ENCODE data around the gene NECAB3.

GRCh38 chr20:33653900-33654596 lies 20.2 kb downstream of the NECAB3 start:
- TF ChIP-seq SUZ12 (IDR thresholded peaks at IDR 0.05; ENCODE audit: extremely low read depth, insufficient read depth, insufficient read length): no peak
- TF ChIP-seq YY1 (IDR thresholded peaks at IDR 0.05; ENCODE audit: insufficient read depth, insufficient read length): no peak
